ENCODE measurements around the gene SETD7.

- no peak for TF ChIP-seq EZH2 (IDR thresholded peaks at IDR 0.05; ENCODE audit: borderline replicate concordance, low read depth, low read length, severe bottlenecking)
- TF ChIP-seq, protein P1, sequence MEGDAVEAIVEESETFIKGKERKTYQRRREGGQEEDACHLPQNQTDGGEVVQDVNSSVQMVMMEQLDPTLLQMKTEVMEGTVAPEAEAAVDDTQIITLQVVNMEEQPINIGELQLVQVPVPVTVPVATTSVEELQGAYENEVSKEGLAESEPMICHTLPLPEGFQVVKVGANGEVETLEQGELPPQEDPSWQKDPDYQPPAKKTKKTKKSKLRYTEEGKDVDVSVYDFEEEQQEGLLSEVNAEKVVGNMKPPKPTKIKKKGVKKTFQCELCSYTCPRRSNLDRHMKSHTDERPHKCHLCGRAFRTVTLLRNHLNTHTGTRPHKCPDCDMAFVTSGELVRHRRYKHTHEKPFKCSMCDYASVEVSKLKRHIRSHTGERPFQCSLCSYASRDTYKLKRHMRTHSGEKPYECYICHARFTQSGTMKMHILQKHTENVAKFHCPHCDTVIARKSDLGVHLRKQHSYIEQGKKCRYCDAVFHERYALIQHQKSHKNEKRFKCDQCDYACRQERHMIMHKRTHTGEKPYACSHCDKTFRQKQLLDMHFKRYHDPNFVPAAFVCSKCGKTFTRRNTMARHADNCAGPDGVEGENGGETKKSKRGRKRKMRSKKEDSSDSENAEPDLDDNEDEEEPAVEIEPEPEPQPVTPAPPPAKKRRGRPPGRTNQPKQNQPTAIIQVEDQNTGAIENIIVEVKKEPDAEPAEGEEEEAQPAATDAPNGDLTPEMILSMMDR (IDR thresholded peaks at IDR 0.05; ENCODE audit: borderline replicate concordance, extremely low read depth, low read length, poor library complexity, severe bottlenecking) = no peak
These were observed 3.1 kb upstream of the SETD7 start for GRCh38 chr4:139559089-139559479.
